IPS-18c (cell line): ENCODE measurements around the gene PADI1.

Experiments
- H3K4me3 ChIP-seq: 2 replicates; pipeline ENCODE4 v1.7.0; 2013; ENCODE audit warnings: low read depth, mild to moderate bottlenecking, low read length, moderate library complexity; ENCODE audit not compliant: insufficient read depth
- H3K9me3 ChIP-seq: one replicate; pipeline ENCODE4 v1.6.1; 2013; ENCODE audit warnings: mild to moderate bottlenecking, low read length, moderate library complexity; ENCODE audit not compliant: control insufficient read depth, insufficient read depth

Gene PADI1

GRCh38 chr1:17270891-17271765, 66.2 kb downstream of the PADI1 start:
- Histone ChIP-seq H3K9me3 (no peaks in the 10 kb centered on the region), H3K4me3 (no peak overlapping the region)

GRCh38 chr1:17272066-17272465, 67.1 kb downstream of the PADI1 start:
- Histone ChIP-seq H3K4me3 (no peak overlapping the region), H3K9me3 (no peaks in the 10 kb centered on the region)

GRCh38 chr1:17272646-17273045, 67.7 kb downstream of the PADI1 start:
- Histone ChIP-seq H3K9me3 (no peaks in the 10 kb centered on the region), H3K4me3 (no peak overlapping the region)

- Histone ChIP-seq H3K4me3 (no peak overlapping the region), H3K9me3 (no peaks in the 10 kb centered on the region)
These were observed 68.2 kb downstream of the PADI1 start for GRCh38 chr1:17273096-17273495.

- no peak overlapping the region for H3K4me3 ChIP-seq
- no peaks in the 10 kb centered on the region for H3K9me3 ChIP-seq
These were observed 69.5 kb downstream of the PADI1 start for GRCh38 chr1:17274186-17275170.

- Histone ChIP-seq H3K9me3 (no peaks in the 10 kb centered on the region), H3K4me3 (no peak overlapping the region)
These were observed 71.6 kb downstream of the PADI1 start for GRCh38 chr1:17276568-17276967.

GRCh38 chr1:17277511-17278159, 72.7 kb downstream of the PADI1 start:
- H3K9me3 ChIP-seq, result no peaks in the 10 kb centered on the region
- H3K4me3 ChIP-seq, result no peak overlapping the region

GRCh38 chr1:17278996-17279830, 74.3 kb downstream of the PADI1 start:
- H3K9me3 ChIP-seq, result no peaks in the 10 kb centered on the region

GRCh38 chr1:17280436-17280835, 75.5 kb downstream of the PADI1 start:
- Histone ChIP-seq H3K4me3 (no peak overlapping the region), H3K9me3 (no peaks in the 10 kb centered on the region)

More at GRCh38 chr1:17278996-17279830, 74.3 kb downstream of the PADI1 start:
- no peak overlapping the region for H3K4me3 ChIP-seq

- Histone ChIP-seq H3K9me3 (no peaks in the 10 kb centered on the region), H3K4me3 (no peak overlapping the region)
These were observed 76.0 kb downstream of the PADI1 start for GRCh38 chr1:17280894-17281293.

- H3K9me3 ChIP-seq, result no peaks in the 10 kb centered on the region
These were observed 76.8 kb downstream of the PADI1 start for GRCh38 chr1:17281775-17282181.

GRCh38 chr1:17282836-17283235, 77.9 kb downstream of the PADI1 start:
- no peaks in the 10 kb centered on the region for H3K9me3 ChIP-seq
- H3K4me3 ChIP-seq, result no peak overlapping the region

More at GRCh38 chr1:17281775-17282181, 76.8 kb downstream of the PADI1 start:
- H3K4me3 ChIP-seq, result no peak overlapping the region

GRCh38 chr1:17286646-17287045, 81.7 kb downstream of the PADI1 start:
- H3K9me3 ChIP-seq, result no peaks in the 10 kb centered on the region
- H3K4me3 ChIP-seq, result no peak overlapping the region

GRCh38 chr1:17287130-17287776, 82.3 kb downstream of the PADI1 start:
- H3K4me3 ChIP-seq, result no peak overlapping the region
- no peaks in the 10 kb centered on the region for H3K9me3 ChIP-seq

GRCh38 chr1:17289721-17290120, 84.8 kb downstream of the PADI1 start:
- H3K4me3 ChIP-seq, result no peak overlapping the region
- H3K9me3 ChIP-seq, result no peaks in the 10 kb centered on the region

GRCh38 chr1:17290553-17290952, 85.6 kb downstream of the PADI1 start:
- Histone ChIP-seq H3K4me3 (no peak overlapping the region), H3K9me3 (no peaks in the 10 kb centered on the region)
